SH-SY5Y (cell line): ENCODE measurements around the gene XYLB.

Experiments used
- GATA2 ChIP-seq: IDR thresholded peaks from 2 replicates; pipeline ENCODE4 v1.6.1; 2011; ENCODE audit warnings: mild to moderate bottlenecking, low read depth, low read length
- GATA3 ChIP-seq: IDR thresholded peaks from 2 replicates; pipeline ENCODE4 v1.6.1; 2011; ENCODE audit warnings: low read depth, mild to moderate bottlenecking, low read length, moderate library complexity

Gene XYLB

GRCh38 chr3:38367779-38368178, 21.2 kb downstream of the XYLB start:
- TF ChIP-seq GATA2 (no peak), GATA3 (no peak)

- TF ChIP-seq GATA2 = no peak
- TF ChIP-seq GATA3 = no peak
Observed at GRCh38 chr3:38368238-38368637, 21.7 kb downstream of the XYLB start.

GRCh38 chr3:38369186-38369585, 22.6 kb downstream of the XYLB start:
- TF ChIP-seq GATA2 (no peak), GATA3 (no peak)

GRCh38 chr3:38370149-38370548, 23.6 kb downstream of the XYLB start:
- no peak for TF ChIP-seq GATA3
- no peak for TF ChIP-seq GATA2

GRCh38 chr3:38370861-38371260, 24.3 kb downstream of the XYLB start:
- TF ChIP-seq GATA2 (no peak), GATA3 (no peak)

- TF ChIP-seq GATA3 (no peak), GATA2 (no peak)
Observed at GRCh38 chr3:38371541-38372213, 25.1 kb downstream of the XYLB start.

GRCh38 chr3:38372214-38372601, 25.6 kb downstream of the XYLB start:
- no peak for TF ChIP-seq GATA3
- no peak for TF ChIP-seq GATA2

GRCh38 chr3:38374221-38374620, 27.6 kb downstream of the XYLB start:
- no peak for TF ChIP-seq GATA2
- TF ChIP-seq GATA3 = no peak

- no peak for TF ChIP-seq GATA3
- TF ChIP-seq GATA2 = no peak
Observed at GRCh38 chr3:38375072-38375471, 28.5 kb downstream of the XYLB start.

GRCh38 chr3:38375488-38376097, 29.0 kb downstream of the XYLB start:
- TF ChIP-seq GATA3 = no peak
- no peak for TF ChIP-seq GATA2

GRCh38 chr3:38376098-38376816, 29.7 kb downstream of the XYLB start:
- no peak for TF ChIP-seq GATA3
- TF ChIP-seq GATA2 = no peak

GRCh38 chr3:38379201-38379770, 32.7 kb downstream of the XYLB start:
- TF ChIP-seq GATA3 = no peak
- no peak for TF ChIP-seq GATA2

GRCh38 chr3:38382506-38383080, 36.0 kb downstream of the XYLB start:
- TF ChIP-seq GATA3 (no peak), GATA2 (no peak)
